Islet precursor cell (in vitro differentiated cells): ENCODE measurements around the gene KCNJ14.

Experiments used
- DNase-seq: peaks from one replicate; pipeline ENCODE4 v3.0.0-alpha.2; 2018

Gene KCNJ14

GRCh38 chr19:48489608-48490216 lies 34.3 kb downstream of the KCNJ14 start:
- DNase-seq, result peak; percentile 91

- DNase-seq, result peak; percentile 85
These were observed 35.8 kb downstream of the KCNJ14 start for GRCh38 chr19:48490981-48491792.

- DNase-seq, result peak; percentile 91
These were observed 36.4 kb downstream of the KCNJ14 start for GRCh38 chr19:48491793-48492123.

GRCh38 chr19:48492925-48493717 lies 37.7 kb downstream of the KCNJ14 start:
- DNase-seq, result peak; percentile 99

GRCh38 chr19:48493718-48494401 lies 38.5 kb downstream of the KCNJ14 start:
- no peak for DNase-seq

GRCh38 chr19:48495396-48495795 lies 40.0 kb downstream of the KCNJ14 start:
- no peak for DNase-seq

GRCh38 chr19:48496959-48497727 lies 41.8 kb downstream of the KCNJ14 start:
- no peak for DNase-seq

GRCh38 chr19:48497728-48498594 lies 42.6 kb downstream of the KCNJ14 start:
- DNase-seq, result no peak

GRCh38 chr19:48498595-48499311 lies 43.4 kb downstream of the KCNJ14 start:
- DNase-seq, result no peak

GRCh38 chr19:48499316-48500090 lies 44.1 kb downstream of the KCNJ14 start:
- no peak for DNase-seq

GRCh38 chr19:48500830-48501493 lies 45.6 kb downstream of the KCNJ14 start:
- peak; percentile 52 for DNase-seq

- DNase-seq, result peak; percentile 100
These were observed 46.3 kb downstream of the KCNJ14 start for GRCh38 chr19:48501494-48502349.

- DNase-seq, result no peak
These were observed 47.1 kb downstream of the KCNJ14 start for GRCh38 chr19:48502350-48503018.

GRCh38 chr19:48506138-48506733 lies 50.9 kb downstream of the KCNJ14 start:
- DNase-seq, result peak; percentile 55

GRCh38 chr19:48507911-48508439 lies 52.6 kb downstream of the KCNJ14 start:
- DNase-seq, result no peak

- peak; percentile 44 for DNase-seq
These were observed 53.5 kb downstream of the KCNJ14 start for GRCh38 chr19:48508729-48509411.
